GM19099 (cell line): Measurements from ENCODE around the gene MSRB3.

Source experiments
- POLR2A ChIP-seq: IDR thresholded peaks from 3 replicates; pipeline ENCODE4 v1.6.1; 2011; ENCODE audit warnings: low read depth; ENCODE audit not compliant: insufficient read length; ENCODE audit errors: extremely low read depth

Gene MSRB3

GRCh38 chr12:65434737-65435136 lies 156.3 kb downstream of the MSRB3 start:
- TF ChIP-seq POLR2A, result no peak

- no peak for TF ChIP-seq POLR2A
Observed at GRCh38 chr12:65443038-65443437, 164.6 kb downstream of the MSRB3 start.

- no peak for TF ChIP-seq POLR2A
Observed at GRCh38 chr12:65444996-65445395, 166.5 kb downstream of the MSRB3 start.

- no peak for TF ChIP-seq POLR2A
Observed at GRCh38 chr12:65446901-65447300, 168.4 kb downstream of the MSRB3 start.

- TF ChIP-seq POLR2A, result no peak
Observed at GRCh38 chr12:65449400-65449799, 170.9 kb downstream of the MSRB3 start.

- TF ChIP-seq POLR2A, result no peak
Observed at GRCh38 chr12:65450625-65451024, 172.1 kb downstream of the MSRB3 start.

GRCh38 chr12:65454115-65454787 lies 175.8 kb downstream of the MSRB3 start:
- TF ChIP-seq POLR2A, result no peak

GRCh38 chr12:65458718-65459117 lies 180.2 kb downstream of the MSRB3 start:
- no peak for TF ChIP-seq POLR2A

GRCh38 chr12:65459545-65459944 lies 181.1 kb downstream of the MSRB3 start:
- TF ChIP-seq POLR2A, result no peak

- no peak for TF ChIP-seq POLR2A
Observed at GRCh38 chr12:65460063-65460462, 181.6 kb downstream of the MSRB3 start.

GRCh38 chr12:65461017-65461416 lies 182.5 kb downstream of the MSRB3 start:
- no peak for TF ChIP-seq POLR2A

GRCh38 chr12:65462484-65462883 lies 184.0 kb downstream of the MSRB3 start:
- TF ChIP-seq POLR2A, result no peak

GRCh38 chr12:65463082-65463481 lies 184.6 kb downstream of the MSRB3 start:
- no peak for TF ChIP-seq POLR2A

- TF ChIP-seq POLR2A, result no peak
Observed at GRCh38 chr12:65463611-65464010, 185.1 kb downstream of the MSRB3 start.

- TF ChIP-seq POLR2A, result no peak
Observed at GRCh38 chr12:65464930-65465329, 186.4 kb downstream of the MSRB3 start.

GRCh38 chr12:65465766-65466547 lies 187.5 kb downstream of the MSRB3 start:
- TF ChIP-seq POLR2A, result no peak
